GM12878 (cell line): Measurements from ENCODE around the gene SLU7.

Experiments
- EZH2 ChIP-seq: IDR thresholded peaks from 2 replicates; pipeline ENCODE4 v1.6.1; 2012; ENCODE audit warnings: low read depth, mild to moderate bottlenecking, control low read depth, inconsistent platforms, low read length, borderline replicate concordance; ENCODE audit not compliant: control insufficient read depth
- FOS ChIP-seq: IDR thresholded peaks from 3 replicates; pipeline ENCODE4 v1.6.1; 2011; ENCODE audit warnings: borderline replicate concordance; ENCODE audit not compliant: insufficient read length; ENCODE audit errors: extremely low read depth
- HCFC1 ChIP-seq: fragments of 150-350 bp; IDR thresholded peaks from 2 replicates; pipeline ENCODE4 v1.6.1; 2014; ENCODE audit warnings: low read length
- JUND ChIP-seq: IDR thresholded peaks from 2 replicates; pipeline ENCODE4 v1.6.1; 2012; ENCODE audit warnings: low read depth, mild to moderate bottlenecking, low read length, improper control_type of control experiment, moderate library complexity
- NR2C2 ChIP-seq: IDR thresholded peaks from 2 replicates; pipeline ENCODE4 v1.6.1; 2011; ENCODE audit warnings: borderline replicate concordance, low read depth; ENCODE audit not compliant: control insufficient read depth, insufficient read length
- POLR2A ChIP-seq: IDR thresholded peaks from 2 replicates; pipeline ENCODE4 v1.6.1; 2011; ENCODE audit warnings: low read depth, mild to moderate bottlenecking, low read length
- POLR2AphosphoS5 ChIP-seq: IDR thresholded peaks from 2 replicates; pipeline ENCODE4 v1.6.1; 2011; ENCODE audit warnings: mild to moderate bottlenecking, low read length, inconsistent platforms
- SREBF2 ChIP-seq: IDR thresholded peaks from 2 replicates; pipeline ENCODE4 v1.6.1; 2012; ENCODE audit warnings: mild to moderate bottlenecking, low read length
- TF ChIP-seq, protein P1 (sequence below): fragments of 450-650 bp; IDR thresholded peaks from 2 replicates; pipeline ENCODE4 v1.6.1; 2018; ENCODE audit warnings: mild to moderate bottlenecking, low read depth, moderate library complexity; ENCODE audit not compliant: partially characterized antibody
- TF ChIP-seq, protein P2 (sequence below): IDR thresholded peaks from 2 replicates; pipeline ENCODE4 v1.6.1; 2011; ENCODE audit warnings: borderline replicate concordance, low read depth, mild to moderate bottlenecking, moderate library complexity, mixed read lengths, low read length; ENCODE audit not compliant: insufficient read depth; ENCODE audit errors: extremely low read length
- TF ChIP-seq, protein P3 (sequence below): IDR thresholded peaks from 2 replicates; pipeline ENCODE4 v1.6.1; 2012; ENCODE audit warnings: mild to moderate bottlenecking, low read depth, low read length
- TF ChIP-seq, protein P4 (sequence below), 3 experiments: IDR thresholded peaks in 2 of 3; conservative IDR thresholded peaks in 1 of 3; 2 replicates each; pipeline ENCODE4 v1.5.1; 2011; ENCODE audit warnings: low read depth in 3 of 3, low read length in 3 of 3, mild to moderate bottlenecking in 3 of 3, control low read depth in 2 of 3, moderate library complexity in 2 of 3, inconsistent platforms in 1 of 3, mixed read lengths in 1 of 3; ENCODE audit not compliant: control insufficient read depth in 2 of 3, insufficient read depth in 1 of 3; ENCODE audit errors: extremely low read depth in 1 of 3
- TF ChIP-seq, protein P5 (sequence below): fragments of 450-650 bp; IDR thresholded peaks from 2 replicates; pipeline ENCODE4 v1.6.1; 2014; ENCODE audit warnings: mild to moderate bottlenecking

DNA sequence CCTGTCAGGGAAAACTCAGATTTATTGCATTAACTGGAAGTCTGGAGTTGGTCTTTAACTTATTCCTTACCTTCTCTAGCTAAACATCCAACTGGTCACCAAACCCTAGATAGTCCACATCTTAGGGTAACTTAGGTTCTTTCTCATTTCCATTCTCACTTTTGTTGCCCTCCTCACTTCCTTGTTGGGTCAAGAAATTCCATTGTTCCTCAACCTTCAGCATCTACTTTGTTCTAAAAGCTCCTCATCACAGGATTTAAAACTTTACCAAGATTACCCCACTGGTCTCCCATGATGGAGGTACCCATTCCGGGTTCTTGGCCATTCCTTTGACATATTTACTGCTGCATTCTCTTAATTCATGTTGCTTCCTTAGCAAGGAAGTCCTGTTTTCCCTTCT, 34.9 kb upstream of the SLU7 start:
- TF ChIP-seq, protein P1, sequence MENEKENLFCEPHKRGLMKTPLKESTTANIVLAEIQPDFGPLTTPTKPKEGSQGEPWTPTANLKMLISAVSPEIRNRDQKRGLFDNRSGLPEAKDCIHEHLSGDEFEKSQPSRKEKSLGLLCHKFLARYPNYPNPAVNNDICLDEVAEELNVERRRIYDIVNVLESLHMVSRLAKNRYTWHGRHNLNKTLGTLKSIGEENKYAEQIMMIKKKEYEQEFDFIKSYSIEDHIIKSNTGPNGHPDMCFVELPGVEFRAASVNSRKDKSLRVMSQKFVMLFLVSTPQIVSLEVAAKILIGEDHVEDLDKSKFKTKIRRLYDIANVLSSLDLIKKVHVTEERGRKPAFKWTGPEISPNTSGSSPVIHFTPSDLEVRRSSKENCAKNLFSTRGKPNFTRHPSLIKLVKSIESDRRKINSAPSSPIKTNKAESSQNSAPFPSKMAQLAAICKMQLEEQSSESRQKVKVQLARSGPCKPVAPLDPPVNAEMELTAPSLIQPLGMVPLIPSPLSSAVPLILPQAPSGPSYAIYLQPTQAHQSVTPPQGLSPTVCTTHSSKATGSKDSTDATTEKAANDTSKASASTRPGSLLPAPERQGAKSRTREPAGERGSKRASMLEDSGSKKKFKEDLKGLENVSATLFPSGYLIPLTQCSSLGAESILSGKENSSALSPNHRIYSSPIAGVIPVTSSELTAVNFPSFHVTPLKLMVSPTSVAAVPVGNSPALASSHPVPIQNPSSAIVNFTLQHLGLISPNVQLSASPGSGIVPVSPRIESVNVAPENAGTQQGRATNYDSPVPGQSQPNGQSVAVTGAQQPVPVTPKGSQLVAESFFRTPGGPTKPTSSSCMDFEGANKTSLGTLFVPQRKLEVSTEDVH: no peak
- TF ChIP-seq FOS: no peak
- no peak for TF ChIP-seq POLR2AphosphoS5
- TF ChIP-seq, protein P2, sequence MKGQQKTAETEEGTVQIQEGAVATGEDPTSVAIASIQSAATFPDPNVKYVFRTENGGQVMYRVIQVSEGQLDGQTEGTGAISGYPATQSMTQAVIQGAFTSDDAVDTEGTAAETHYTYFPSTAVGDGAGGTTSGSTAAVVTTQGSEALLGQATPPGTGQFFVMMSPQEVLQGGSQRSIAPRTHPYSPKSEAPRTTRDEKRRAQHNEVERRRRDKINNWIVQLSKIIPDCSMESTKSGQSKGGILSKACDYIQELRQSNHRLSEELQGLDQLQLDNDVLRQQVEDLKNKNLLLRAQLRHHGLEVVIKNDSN: no peak
- TF ChIP-seq, protein P3, sequence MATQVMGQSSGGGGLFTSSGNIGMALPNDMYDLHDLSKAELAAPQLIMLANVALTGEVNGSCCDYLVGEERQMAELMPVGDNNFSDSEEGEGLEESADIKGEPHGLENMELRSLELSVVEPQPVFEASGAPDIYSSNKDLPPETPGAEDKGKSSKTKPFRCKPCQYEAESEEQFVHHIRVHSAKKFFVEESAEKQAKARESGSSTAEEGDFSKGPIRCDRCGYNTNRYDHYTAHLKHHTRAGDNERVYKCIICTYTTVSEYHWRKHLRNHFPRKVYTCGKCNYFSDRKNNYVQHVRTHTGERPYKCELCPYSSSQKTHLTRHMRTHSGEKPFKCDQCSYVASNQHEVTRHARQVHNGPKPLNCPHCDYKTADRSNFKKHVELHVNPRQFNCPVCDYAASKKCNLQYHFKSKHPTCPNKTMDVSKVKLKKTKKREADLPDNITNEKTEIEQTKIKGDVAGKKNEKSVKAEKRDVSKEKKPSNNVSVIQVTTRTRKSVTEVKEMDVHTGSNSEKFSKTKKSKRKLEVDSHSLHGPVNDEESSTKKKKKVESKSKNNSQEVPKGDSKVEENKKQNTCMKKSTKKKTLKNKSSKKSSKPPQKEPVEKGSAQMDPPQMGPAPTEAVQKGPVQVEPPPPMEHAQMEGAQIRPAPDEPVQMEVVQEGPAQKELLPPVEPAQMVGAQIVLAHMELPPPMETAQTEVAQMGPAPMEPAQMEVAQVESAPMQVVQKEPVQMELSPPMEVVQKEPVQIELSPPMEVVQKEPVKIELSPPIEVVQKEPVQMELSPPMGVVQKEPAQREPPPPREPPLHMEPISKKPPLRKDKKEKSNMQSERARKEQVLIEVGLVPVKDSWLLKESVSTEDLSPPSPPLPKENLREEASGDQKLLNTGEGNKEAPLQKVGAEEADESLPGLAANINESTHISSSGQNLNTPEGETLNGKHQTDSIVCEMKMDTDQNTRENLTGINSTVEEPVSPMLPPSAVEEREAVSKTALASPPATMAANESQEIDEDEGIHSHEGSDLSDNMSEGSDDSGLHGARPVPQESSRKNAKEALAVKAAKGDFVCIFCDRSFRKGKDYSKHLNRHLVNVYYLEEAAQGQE: no peak
- no peak for TF ChIP-seq POLR2A
- TF ChIP-seq, protein P4, sequence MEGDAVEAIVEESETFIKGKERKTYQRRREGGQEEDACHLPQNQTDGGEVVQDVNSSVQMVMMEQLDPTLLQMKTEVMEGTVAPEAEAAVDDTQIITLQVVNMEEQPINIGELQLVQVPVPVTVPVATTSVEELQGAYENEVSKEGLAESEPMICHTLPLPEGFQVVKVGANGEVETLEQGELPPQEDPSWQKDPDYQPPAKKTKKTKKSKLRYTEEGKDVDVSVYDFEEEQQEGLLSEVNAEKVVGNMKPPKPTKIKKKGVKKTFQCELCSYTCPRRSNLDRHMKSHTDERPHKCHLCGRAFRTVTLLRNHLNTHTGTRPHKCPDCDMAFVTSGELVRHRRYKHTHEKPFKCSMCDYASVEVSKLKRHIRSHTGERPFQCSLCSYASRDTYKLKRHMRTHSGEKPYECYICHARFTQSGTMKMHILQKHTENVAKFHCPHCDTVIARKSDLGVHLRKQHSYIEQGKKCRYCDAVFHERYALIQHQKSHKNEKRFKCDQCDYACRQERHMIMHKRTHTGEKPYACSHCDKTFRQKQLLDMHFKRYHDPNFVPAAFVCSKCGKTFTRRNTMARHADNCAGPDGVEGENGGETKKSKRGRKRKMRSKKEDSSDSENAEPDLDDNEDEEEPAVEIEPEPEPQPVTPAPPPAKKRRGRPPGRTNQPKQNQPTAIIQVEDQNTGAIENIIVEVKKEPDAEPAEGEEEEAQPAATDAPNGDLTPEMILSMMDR (IDR thresholded peaks at IDR 0.05 in 2 of 3, conservative IDR thresholded peaks at IDR 0.05 in 1 of 3; ENCODE audit: control insufficient read depth in 2 of 3, extremely low read depth in 1 of 3, insufficient read depth in 1 of 3, low read depth in 3 of 3, low read length in 3 of 3): no peak
- TF ChIP-seq EZH2: no peak
- TF ChIP-seq, protein P5, sequence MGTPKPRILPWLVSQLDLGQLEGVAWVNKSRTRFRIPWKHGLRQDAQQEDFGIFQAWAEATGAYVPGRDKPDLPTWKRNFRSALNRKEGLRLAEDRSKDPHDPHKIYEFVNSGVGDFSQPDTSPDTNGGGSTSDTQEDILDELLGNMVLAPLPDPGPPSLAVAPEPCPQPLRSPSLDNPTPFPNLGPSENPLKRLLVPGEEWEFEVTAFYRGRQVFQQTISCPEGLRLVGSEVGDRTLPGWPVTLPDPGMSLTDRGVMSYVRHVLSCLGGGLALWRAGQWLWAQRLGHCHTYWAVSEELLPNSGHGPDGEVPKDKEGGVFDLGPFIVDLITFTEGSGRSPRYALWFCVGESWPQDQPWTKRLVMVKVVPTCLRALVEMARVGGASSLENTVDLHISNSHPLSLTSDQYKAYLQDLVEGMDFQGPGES: no peak
- TF ChIP-seq HCFC1: no peak
- no peak for TF ChIP-seq SREBF2
- no peak for TF ChIP-seq JUND
- TF ChIP-seq NR2C2: no peak
